Natural killer cell treated with Interleukin-12 subunit alpha and Interleukin-12 subunit beta and Interleukin-15 and Interleukin-18, amount 100 ng/mL, for 72 hours (primary cell): ENCODE data around the gene EPHB3. TPM values are rescaled to one million over a fixed set of nuclear protein-coding genes. Genes with fewer than 3 reads are reported as not detected.
"Not testable (repeated sequence)": the region's sequence is repeated elsewhere in the genome, so short reads cannot be mapped to it uniquely, and the experiment has no call there.

ENCODE experiments used
- ATAC-seq, 2 donors: fragments of 150-1000 bp; cut with Tn5 transposase in 1 of 2; sonication (Bioruptor Pico), chemical (Tn5 transposase) in 1 of 2; 2 replicates each; pipeline ENCODE4 v1.10.0; 2021
- DNase-seq: peaks from one replicate; pipeline ENCODE4 v3.0.0; 2022; ENCODE audit warnings: low spot score
- H3K27ac Mint-ChIP-seq, 2 donors: 1 replicate in 1 of 2; 2 replicates in 1 of 2; pipeline ENCODE4 v1.8.0; 2022; ENCODE audit warnings: mixed read lengths in 2 of 2, mild to moderate bottlenecking in 1 of 2, moderate library complexity in 1 of 2
- H3K27me3 Mint-ChIP-seq, 2 donors: 1 replicate in 1 of 2; 2 replicates in 1 of 2; pipeline ENCODE4 v1.8.0; 2022; ENCODE audit warnings: mixed read lengths in 2 of 2
- H3K36me3 Mint-ChIP-seq: one replicate; pipeline ENCODE4 v1.8.0; 2022; ENCODE audit warnings: mixed read lengths
- H3K4me1 Mint-ChIP-seq, 2 donors: 1 replicate in 1 of 2; 2 replicates in 1 of 2; pipeline ENCODE4 v1.8.0; 2022; ENCODE audit warnings: low read depth in 2 of 2, mixed read lengths in 2 of 2, mild to moderate bottlenecking in 1 of 2
- H3K4me3 Mint-ChIP-seq: one replicate; pipeline ENCODE4 v1.8.0; 2022; ENCODE audit warnings: mixed read lengths
- H3K9me3 Mint-ChIP-seq: 2 replicates; pipeline ENCODE4 v1.8.0; 2022; ENCODE audit warnings: mixed read lengths
- total RNA-seq, 2 donors: library from RNA; stranded (reverse); gene quantifications; one replicate each; pipeline ENCODE4 v1.2.3, GENCODE V29; 2022

The EPHB3 gene
- total RNA-seq, 2 donors from 2014 or later, result not detected

- H3K9me3 Mint-ChIP-seq, result no peaks in the 10 kb centered on the region
- peaks cover 26 to 35% of the 10 kb centered on the region in 2 donors for H3K27me3 Mint-ChIP-seq
- H3K4me1 Mint-ChIP-seq, result peaks cover 33 to 34% of the 10 kb centered on the region in 2 donors
- ATAC-seq (no peak), DNase-seq (peak; percentile 5)
- H3K36me3 Mint-ChIP-seq, result no peaks in the 10 kb centered on the region
- peak overlapping the region in 1 of 2 donors; percentile 0 for H3K27ac Mint-ChIP-seq
- no peak overlapping the region for H3K4me3 Mint-ChIP-seq
Measured at GRCh38 chr3:184611607-184612281, 50.2 kb downstream of the EPHB3 start.

- Mint-ChIP-seq H3K4me1 (peaks cover 17 to 18% of the 10 kb centered on the region in 2 donors), H3K27ac (no peak overlapping the region), H3K36me3 (no peaks in the 10 kb centered on the region), H3K9me3 (no peaks in the 10 kb centered on the region), H3K4me3 (no peak overlapping the region), H3K27me3 (peaks cover 37 to 39% of the 10 kb centered on the region in 2 donors)
- peak in 1 of 2 donors; percentile 18 for ATAC-seq
- DNase-seq, result no peak
Measured at GRCh38 chr3:184615396-184615795, 53.8 kb downstream of the EPHB3 start.

- H3K36me3 Mint-ChIP-seq, result no peaks in the 10 kb centered on the region
Measured at GRCh38 chr3:184616436-184616835, 54.9 kb downstream of the EPHB3 start.

GRCh38 chr3:184617306-184617705 lies 55.7 kb downstream of the EPHB3 start:
- not testable (repeated sequence) for H3K4me3 Mint-ChIP-seq, ATAC-seq, H3K27ac Mint-ChIP-seq, H3K9me3 Mint-ChIP-seq, H3K36me3 Mint-ChIP-seq, DNase-seq
- peaks cover 9 to 12% of the 10 kb centered on the region in 2 donors for H3K4me1 Mint-ChIP-seq
- H3K27me3 Mint-ChIP-seq, result peaks cover 31 to 35% of the 10 kb centered on the region in 2 donors

More at GRCh38 chr3:184616436-184616835, 54.9 kb downstream of the EPHB3 start:
- Mint-ChIP-seq H3K4me1 (peaks cover 10 to 12% of the 10 kb centered on the region in 2 donors), H3K27ac (no peak overlapping the region), H3K27me3 (peaks cover 31 to 33% of the 10 kb centered on the region in 2 donors), H3K9me3 (no peaks in the 10 kb centered on the region), H3K4me3 (no peak overlapping the region)
- DNase-seq, result no peak
- no peak for ATAC-seq

- Mint-ChIP-seq H3K36me3 (no peaks in the 10 kb centered on the region), H3K27ac (no peak overlapping the region), H3K4me3 (no peak overlapping the region), H3K27me3 (peaks cover 30 to 31% of the 10 kb centered on the region in 2 donors), H3K4me1 (peaks cover 9 to 12% of the 10 kb centered on the region in 2 donors), H3K9me3 (no peaks in the 10 kb centered on the region)
- ATAC-seq, result no peak
- no peak for DNase-seq
Measured at GRCh38 chr3:184618811-184619210, 57.2 kb downstream of the EPHB3 start.

GRCh38 chr3:184619369-184619768 lies 57.8 kb downstream of the EPHB3 start:
- Mint-ChIP-seq H3K4me3 (no peak overlapping the region), H3K27me3 (peaks cover 29 to 31% of the 10 kb centered on the region in 2 donors), H3K27ac (no peak overlapping the region), H3K9me3 (no peaks in the 10 kb centered on the region), H3K36me3 (no peaks in the 10 kb centered on the region), H3K4me1 (peaks cover 9 to 12% of the 10 kb centered on the region in 2 donors)
- no peak for DNase-seq
- no peak for ATAC-seq

GRCh38 chr3:184619787-184620430 lies 58.3 kb downstream of the EPHB3 start:
- H3K27ac Mint-ChIP-seq, result no peak overlapping the region
- no peaks in the 10 kb centered on the region for H3K9me3 Mint-ChIP-seq
- H3K27me3 Mint-ChIP-seq, result peaks cover 25 to 26% of the 10 kb centered on the region in 2 donors
- H3K36me3 Mint-ChIP-seq, result no peaks in the 10 kb centered on the region
- DNase-seq (no peak), ATAC-seq (no peak)
- no peak overlapping the region for H3K4me3 Mint-ChIP-seq
- H3K4me1 Mint-ChIP-seq, result peaks cover 9 to 12% of the 10 kb centered on the region in 2 donors

- Mint-ChIP-seq H3K9me3 (no peaks in the 10 kb centered on the region), H3K4me3 (no peak overlapping the region), H3K36me3 (no peaks in the 10 kb centered on the region), H3K4me1 (peaks cover 9 to 12% of the 10 kb centered on the region in 2 donors), H3K27me3 (peaks cover 19 to 22% of the 10 kb centered on the region in 2 donors), H3K27ac (no peak overlapping the region)
- DNase-seq (no peak), ATAC-seq (no peak)
Measured at GRCh38 chr3:184620475-184621119, 59.0 kb downstream of the EPHB3 start.

GRCh38 chr3:184622156-184622555 lies 60.6 kb downstream of the EPHB3 start:
- not testable (repeated sequence) for H3K36me3 Mint-ChIP-seq, ATAC-seq, DNase-seq, H3K9me3 Mint-ChIP-seq, H3K27ac Mint-ChIP-seq, H3K4me3 Mint-ChIP-seq
- Mint-ChIP-seq H3K4me1 (peaks cover 9 to 12% of the 10 kb centered on the region in 2 donors), H3K27me3 (peaks cover 7 to 15% of the 10 kb centered on the region in 2 donors)

- no peak overlapping the region for H3K4me3 Mint-ChIP-seq
Measured at GRCh38 chr3:184626923-184627322, 65.3 kb downstream of the EPHB3 start.

GRCh38 chr3:184629555-184630160 lies 68.1 kb downstream of the EPHB3 start:
- H3K4me3 Mint-ChIP-seq, result no peak overlapping the region
- no peaks in the 10 kb centered on the region for H3K4me1 Mint-ChIP-seq
- DNase-seq, result no peak
- H3K36me3 Mint-ChIP-seq, result no peaks in the 10 kb centered on the region
- peak in 1 of 2 donors; percentile 21 for ATAC-seq
- no peaks in the 10 kb centered on the region for H3K9me3 Mint-ChIP-seq
- peaks cover 3 to 4% of the 10 kb centered on the region in 2 donors for H3K27me3 Mint-ChIP-seq
- H3K27ac Mint-ChIP-seq, result no peak overlapping the region

More at GRCh38 chr3:184626923-184627322, 65.3 kb downstream of the EPHB3 start:
- ATAC-seq (no peak), DNase-seq (no peak)
- Mint-ChIP-seq H3K9me3 (no peaks in the 10 kb centered on the region), H3K27me3 (peaks cover 0 to 2% of the 10 kb centered on the region in 2 donors), H3K36me3 (no peaks in the 10 kb centered on the region), H3K4me1 (no peaks in the 10 kb centered on the region), H3K27ac (no peak overlapping the region)

- Mint-ChIP-seq H3K27ac (no peak overlapping the region), H3K27me3 (peaks cover 10 to 15% of the 10 kb centered on the region in 2 donors), H3K9me3 (no peaks in the 10 kb centered on the region), H3K4me3 (no peak overlapping the region), H3K36me3 (no peaks in the 10 kb centered on the region), H3K4me1 (peaks cover 0 to 4% of the 10 kb centered on the region in 2 donors)
- DNase-seq (no peak), ATAC-seq (no peak)
Measured at GRCh38 chr3:184630861-184631471, 69.4 kb downstream of the EPHB3 start.

GRCh38 chr3:184631472-184631861 lies 69.9 kb downstream of the EPHB3 start:
- no peaks in the 10 kb centered on the region for H3K9me3 Mint-ChIP-seq

More at GRCh38 chr3:184631472-184631861, 69.9 kb downstream of the EPHB3 start:
- Mint-ChIP-seq H3K4me3 (no peak overlapping the region), H3K27me3 (peaks cover 10 to 15% of the 10 kb centered on the region in 2 donors), H3K36me3 (no peaks in the 10 kb centered on the region), H3K4me1 (peaks cover 0 to 4% of the 10 kb centered on the region in 2 donors), H3K27ac (no peak overlapping the region)
- no peak for ATAC-seq
- DNase-seq, result no peak
